Rectal smooth muscle tissue (tissue), 1 donor: ENCODE data around the gene MRPL52.
"Not testable (repeated sequence)": the region's sequence is repeated elsewhere in the genome, so short reads cannot be mapped to it uniquely, and the experiment has no call there.

Source experiments
- H3K27ac ChIP-seq: one replicate; pipeline ENCODE4 v1.7.0; 2013; ENCODE audit warnings: low read depth, low read length, inconsistent platforms
- H3K27me3 ChIP-seq: one replicate; pipeline ENCODE4 v1.7.0; 2013; ENCODE audit warnings: low read length; ENCODE audit not compliant: control insufficient read depth, insufficient read depth
- H3K36me3 ChIP-seq: one replicate; pipeline ENCODE4 v1.7.0; 2013; ENCODE audit warnings: low read length; ENCODE audit not compliant: control insufficient read depth, insufficient read depth
- H3K4me1 ChIP-seq: one replicate; pipeline ENCODE4 v1.7.0; 2013; ENCODE audit warnings: low read length; ENCODE audit not compliant: control insufficient read depth, insufficient read depth
- H3K4me3 ChIP-seq: one replicate; pipeline ENCODE4 v1.7.0; 2013; ENCODE audit warnings: low read length
- H3K9ac ChIP-seq: one replicate; pipeline ENCODE4 v1.7.0; 2013; ENCODE audit warnings: low read length

Gene MRPL52

DNA sequence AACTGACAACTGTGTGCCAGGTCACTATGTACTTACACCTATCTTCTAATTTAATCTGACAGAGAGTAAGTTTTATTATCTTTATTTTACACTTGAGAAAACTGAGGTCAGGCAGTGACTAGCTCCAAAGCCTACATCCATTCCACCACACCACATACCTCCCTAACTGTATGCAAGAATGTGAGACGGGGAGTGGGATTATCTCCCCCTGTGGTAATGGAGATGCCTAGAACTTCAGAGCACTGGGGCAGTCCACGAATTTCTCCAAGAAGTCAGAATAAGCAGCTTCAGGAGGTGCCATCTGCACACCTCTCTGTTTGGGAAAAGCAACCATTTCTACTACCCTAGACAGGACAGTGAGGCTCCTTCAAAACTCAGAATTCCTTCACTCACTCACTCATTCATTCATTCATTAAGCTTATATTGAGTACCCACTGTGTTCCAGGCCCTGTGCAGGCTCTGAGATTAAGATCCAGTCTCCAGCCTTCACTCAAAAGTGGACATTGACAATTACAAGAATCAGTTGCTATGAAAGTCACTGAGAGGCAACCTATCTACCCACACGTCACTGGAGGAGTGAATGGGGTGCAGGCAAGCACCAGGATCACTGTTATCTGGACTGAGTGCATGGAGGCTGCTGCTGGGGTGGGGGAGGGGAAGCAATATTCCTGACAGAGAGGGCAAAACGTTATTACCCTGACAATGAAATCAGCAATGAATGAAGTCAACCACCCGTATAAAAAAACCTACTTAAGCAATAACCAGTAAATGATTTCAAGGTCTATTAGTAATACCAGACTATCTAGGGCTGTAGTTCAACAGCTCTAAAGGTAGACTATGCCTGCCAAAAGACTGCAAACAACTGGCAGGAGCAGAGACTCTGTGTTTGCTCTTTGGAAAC, 32.4 kb upstream of the MRPL52 start:
- Histone ChIP-seq H3K36me3 (no peaks in the 10 kb centered on the region), H3K9ac (no peak overlapping the region), H3K4me1 (no peaks in the 10 kb centered on the region), H3K27me3 (no peaks in the 10 kb centered on the region), H3K27ac (no peak overlapping the region), H3K4me3 (no peak overlapping the region)

- Histone ChIP-seq H3K4me3 (no peak overlapping the region), H3K27me3 (no peaks in the 10 kb centered on the region), H3K36me3 (no peaks in the 10 kb centered on the region), H3K27ac (no peak overlapping the region), H3K9ac (no peak overlapping the region), H3K4me1 (no peaks in the 10 kb centered on the region)
Observed at GRCh38 chr14:22798528-22798927, 31.2 kb upstream of the MRPL52 start.

GRCh38 chr14:22800346-22800745, 29.3 kb upstream of the MRPL52 start:
- H3K9ac ChIP-seq = no peak overlapping the region
- no peak overlapping the region for H3K4me3 ChIP-seq
- H3K36me3 ChIP-seq = no peaks in the 10 kb centered on the region
- no peaks in the 10 kb centered on the region for H3K27me3 ChIP-seq
- H3K27ac ChIP-seq = no peak overlapping the region
- H3K4me1 ChIP-seq = no peaks in the 10 kb centered on the region

DNA sequence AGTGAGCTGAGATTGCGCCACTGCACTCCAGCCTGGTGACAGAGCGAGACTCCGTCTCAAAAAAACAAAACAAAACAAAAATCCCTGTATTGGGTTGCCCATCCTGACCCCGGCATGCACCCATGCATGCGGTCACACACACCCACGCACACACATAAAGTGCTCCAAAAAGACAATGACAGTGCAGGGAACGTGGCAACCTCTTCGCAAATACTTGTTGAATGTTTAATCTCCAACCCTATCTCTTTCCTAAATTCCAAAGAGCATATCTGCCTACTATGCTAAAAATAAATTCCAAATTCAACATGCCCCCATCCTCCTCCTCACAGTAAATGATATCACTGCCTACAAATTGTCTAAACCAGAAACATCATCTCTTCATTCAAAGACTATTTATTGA, 28.0 kb upstream of the MRPL52 start:
- Histone ChIP-seq H3K9ac (no peak overlapping the region), H3K27me3 (no peaks in the 10 kb centered on the region), H3K36me3 (no peaks in the 10 kb centered on the region), H3K4me1 (no peaks in the 10 kb centered on the region), H3K27ac (no peak overlapping the region), H3K4me3 (no peak overlapping the region)

GRCh38 chr14:22802860-22803686, 26.6 kb upstream of the MRPL52 start:
- Histone ChIP-seq H3K27me3 (no peaks in the 10 kb centered on the region), H3K9ac (no peak overlapping the region), H3K27ac (no peak overlapping the region), H3K4me1 (no peaks in the 10 kb centered on the region), H3K4me3 (no peak overlapping the region), H3K36me3 (no peaks in the 10 kb centered on the region)

GRCh38 chr14:22803687-22803974, 26.1 kb upstream of the MRPL52 start:
- no peaks in the 10 kb centered on the region for H3K4me1 ChIP-seq
- H3K27ac ChIP-seq = no peak overlapping the region
- H3K27me3 ChIP-seq = no peaks in the 10 kb centered on the region

GRCh38 chr14:22805235-22805634, 24.5 kb upstream of the MRPL52 start:
- not testable (repeated sequence) for H3K4me1 ChIP-seq

More at GRCh38 chr14:22803687-22803974, 26.1 kb upstream of the MRPL52 start:
- no peak overlapping the region for H3K4me3 ChIP-seq
- H3K36me3 ChIP-seq = no peaks in the 10 kb centered on the region
- no peak overlapping the region for H3K9ac ChIP-seq

GRCh38 chr14:22807432-22808087, 22.1 kb upstream of the MRPL52 start:
- H3K9ac ChIP-seq = no peak overlapping the region
- no peaks in the 10 kb centered on the region for H3K4me1 ChIP-seq
- no peaks in the 10 kb centered on the region for H3K27me3 ChIP-seq
- H3K4me3 ChIP-seq = no peak overlapping the region
- no peak overlapping the region for H3K27ac ChIP-seq
- H3K36me3 ChIP-seq = no peaks in the 10 kb centered on the region

More at GRCh38 chr14:22805235-22805634, 24.5 kb upstream of the MRPL52 start:
- not testable (repeated sequence) for H3K27me3 ChIP-seq, H3K36me3 ChIP-seq, H3K27ac ChIP-seq, H3K9ac ChIP-seq, H3K4me3 ChIP-seq

GRCh38 chr14:22808388-22809209, 21.1 kb upstream of the MRPL52 start:
- Histone ChIP-seq H3K9ac (no peak overlapping the region), H3K4me1 (no peaks in the 10 kb centered on the region), H3K4me3 (no peak overlapping the region), H3K36me3 (no peaks in the 10 kb centered on the region), H3K27ac (no peak overlapping the region), H3K27me3 (no peaks in the 10 kb centered on the region)

DNA sequence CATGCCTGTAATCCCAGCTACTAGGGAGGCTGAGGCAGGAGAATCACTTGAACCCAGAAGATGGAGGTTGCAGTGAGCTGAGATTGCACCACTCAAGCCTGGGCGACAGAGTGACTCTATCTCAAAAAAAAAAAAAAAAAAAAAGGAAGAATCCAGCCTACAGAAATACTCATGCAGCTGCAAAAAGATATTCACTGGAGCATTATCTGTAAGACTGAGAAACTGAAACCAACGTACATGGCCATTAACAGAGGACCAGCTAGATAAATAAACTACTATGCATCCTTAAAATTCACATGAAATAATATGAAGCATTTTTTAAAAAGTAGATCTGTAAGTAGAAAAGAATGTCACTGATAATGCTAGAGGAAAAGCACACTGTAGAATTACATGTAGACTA, 18.0 kb upstream of the MRPL52 start:
- Histone ChIP-seq H3K4me1 (no peaks in the 10 kb centered on the region), H3K27me3 (no peaks in the 10 kb centered on the region), H3K36me3 (no peaks in the 10 kb centered on the region), H3K4me3 (no peak overlapping the region), H3K9ac (no peak overlapping the region), H3K27ac (no peak overlapping the region)

GRCh38 chr14:22812744-22813143, 16.9 kb upstream of the MRPL52 start:
- Histone ChIP-seq H3K27ac (no peak overlapping the region), H3K36me3 (no peaks in the 10 kb centered on the region), H3K9ac (no peak overlapping the region), H3K4me1 (no peaks in the 10 kb centered on the region), H3K27me3 (no peaks in the 10 kb centered on the region), H3K4me3 (no peak overlapping the region)

DNA sequence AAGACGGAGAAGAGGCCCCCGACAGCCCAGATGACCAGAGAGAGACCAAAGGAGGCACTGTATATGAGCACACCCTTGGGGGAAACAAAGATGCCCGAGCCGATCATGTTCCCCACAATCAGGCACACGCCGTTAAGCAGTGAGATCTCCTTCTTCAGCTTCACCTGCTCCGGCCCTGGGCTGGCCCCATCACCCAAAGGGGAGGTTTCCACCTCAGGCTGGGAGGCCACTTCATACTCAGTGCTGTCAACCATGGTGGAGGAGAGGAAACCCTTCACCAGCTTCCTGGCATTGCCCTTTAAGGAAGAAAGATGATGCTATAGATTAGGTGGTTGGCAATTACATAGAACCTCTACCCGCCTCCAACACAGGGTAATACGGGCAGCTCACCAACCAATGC, 16.5 kb upstream of the MRPL52 start:
- Histone ChIP-seq H3K9ac (no peak overlapping the region), H3K36me3 (no peaks in the 10 kb centered on the region), H3K27me3 (no peaks in the 10 kb centered on the region), H3K4me3 (no peak overlapping the region), H3K4me1 (no peaks in the 10 kb centered on the region), H3K27ac (no peak overlapping the region)
